ENCODE data around the gene PRRC2A.

DNA sequence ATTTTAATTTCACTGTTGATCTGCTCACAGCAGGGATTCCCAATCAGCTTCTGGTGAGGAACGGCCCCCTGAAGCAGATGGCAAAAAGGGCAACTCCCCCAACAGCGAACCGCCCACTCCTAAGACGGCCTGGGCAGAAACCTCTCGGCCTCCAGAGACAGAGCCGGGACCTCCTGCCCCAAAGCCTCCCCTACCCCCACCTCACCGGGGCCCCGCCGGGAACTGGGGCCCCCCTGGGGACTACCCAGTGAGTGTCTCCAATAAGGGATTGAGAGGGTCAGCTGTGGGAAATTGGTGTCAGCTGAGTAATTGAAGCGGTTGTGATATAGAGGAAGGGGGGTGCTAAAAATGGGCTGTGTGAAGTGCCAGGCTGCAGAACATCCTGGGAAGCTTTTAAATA is 6.4 kb downstream of the PRRC2A start:
- TF ChIP-seq, protein P1, sequence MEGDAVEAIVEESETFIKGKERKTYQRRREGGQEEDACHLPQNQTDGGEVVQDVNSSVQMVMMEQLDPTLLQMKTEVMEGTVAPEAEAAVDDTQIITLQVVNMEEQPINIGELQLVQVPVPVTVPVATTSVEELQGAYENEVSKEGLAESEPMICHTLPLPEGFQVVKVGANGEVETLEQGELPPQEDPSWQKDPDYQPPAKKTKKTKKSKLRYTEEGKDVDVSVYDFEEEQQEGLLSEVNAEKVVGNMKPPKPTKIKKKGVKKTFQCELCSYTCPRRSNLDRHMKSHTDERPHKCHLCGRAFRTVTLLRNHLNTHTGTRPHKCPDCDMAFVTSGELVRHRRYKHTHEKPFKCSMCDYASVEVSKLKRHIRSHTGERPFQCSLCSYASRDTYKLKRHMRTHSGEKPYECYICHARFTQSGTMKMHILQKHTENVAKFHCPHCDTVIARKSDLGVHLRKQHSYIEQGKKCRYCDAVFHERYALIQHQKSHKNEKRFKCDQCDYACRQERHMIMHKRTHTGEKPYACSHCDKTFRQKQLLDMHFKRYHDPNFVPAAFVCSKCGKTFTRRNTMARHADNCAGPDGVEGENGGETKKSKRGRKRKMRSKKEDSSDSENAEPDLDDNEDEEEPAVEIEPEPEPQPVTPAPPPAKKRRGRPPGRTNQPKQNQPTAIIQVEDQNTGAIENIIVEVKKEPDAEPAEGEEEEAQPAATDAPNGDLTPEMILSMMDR (IDR thresholded peaks at IDR 0.05) = no peak
- TF ChIP-seq POLR2A (IDR thresholded peaks at IDR 0.05) (no peak), POLR2AphosphoS5 (IDR thresholded peaks at IDR 0.05) (no peak)

All from upper lobe of left lung (tissue), 4 donors.